Measurements from ENCODE around the gene RNLS.

RNLS gene

GRCh38 chr10:88424881-88425280, 158.2 kb downstream of the RNLS start:
- H3K9me3 ChIP-seq (ENCODE audit: severe bottlenecking): no peaks in the 10 kb centered on the region
- no peak for TF ChIP-seq CTCF (IDR thresholded peaks at IDR 0.05; ENCODE audit: low read depth, low read length)
- H3K27ac ChIP-seq: no peak overlapping the region

GRCh38 chr10:88423732-88424131, 159.4 kb downstream of the RNLS start:
- Histone ChIP-seq H3K9me3 (ENCODE audit: severe bottlenecking) (no peaks in the 10 kb centered on the region), H3K36me3 (no peaks in the 10 kb centered on the region), H3K4me3 (ENCODE audit: low read depth, low read length) (no peak overlapping the region), H3K27me3 (ENCODE audit: insufficient read depth, low read depth, severe bottlenecking) (no peaks in the 10 kb centered on the region), H3K27ac (no peak overlapping the region)
- DNase-seq: no peak
- TF ChIP-seq CTCF (IDR thresholded peaks at IDR 0.05; ENCODE audit: low read depth, low read length): no peak

More at GRCh38 chr10:88424881-88425280, 158.2 kb downstream of the RNLS start:
- H3K36me3 ChIP-seq: no peaks in the 10 kb centered on the region
- DNase-seq: no peak
- H3K4me3 ChIP-seq (ENCODE audit: low read depth, low read length): no peak overlapping the region
- no peaks in the 10 kb centered on the region for H3K27me3 ChIP-seq (ENCODE audit: insufficient read depth, low read depth, severe bottlenecking)

DNA sequence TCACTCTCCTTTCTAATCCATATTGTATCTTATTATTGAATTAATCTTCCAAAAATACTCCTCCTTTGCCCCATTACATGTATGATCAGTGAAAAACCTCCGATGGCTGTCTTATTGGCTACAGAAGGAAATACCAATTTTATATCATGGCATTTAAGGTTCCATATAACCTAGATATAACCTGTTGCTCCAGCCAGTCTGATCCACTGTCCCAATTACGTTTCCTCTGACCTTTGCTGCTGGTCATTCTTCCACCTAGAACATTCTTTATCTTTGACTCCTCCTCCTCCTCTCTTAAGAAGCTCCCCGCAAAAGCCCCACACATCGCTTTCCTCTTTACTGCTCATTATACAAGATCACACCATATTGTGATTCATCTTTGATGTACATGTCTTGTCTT, 161.5 kb downstream of the RNLS start:
- Histone ChIP-seq H3K27ac (no peak overlapping the region), H3K9me3 (ENCODE audit: severe bottlenecking) (no peaks in the 10 kb centered on the region), H3K4me3 (ENCODE audit: low read depth, low read length) (no peak overlapping the region), H3K27me3 (ENCODE audit: insufficient read depth, low read depth, severe bottlenecking) (no peaks in the 10 kb centered on the region), H3K36me3 (no peaks in the 10 kb centered on the region)
- TF ChIP-seq CTCF (IDR thresholded peaks at IDR 0.05; ENCODE audit: low read depth, low read length): no peak
- no peak for DNase-seq

DNA sequence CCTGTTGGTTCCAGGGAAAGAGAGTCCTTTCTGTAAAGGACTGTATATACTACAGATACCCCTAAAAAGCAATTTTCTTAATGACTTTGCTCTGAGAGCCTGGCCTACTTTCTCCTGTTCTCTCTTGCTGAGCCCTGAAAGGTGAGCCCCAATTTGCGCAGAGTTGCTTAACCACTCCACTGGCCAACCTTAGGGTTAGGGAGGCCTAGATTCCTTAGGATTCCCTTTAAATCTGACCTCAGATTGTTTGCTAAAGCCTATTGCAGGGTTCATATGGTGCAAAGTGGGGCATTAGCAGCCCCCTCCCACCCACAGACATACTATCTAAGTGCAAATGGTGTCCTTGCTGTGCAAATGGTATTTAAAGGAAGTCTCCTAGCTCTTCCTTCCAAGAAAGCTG, 164.2 kb downstream of the RNLS start:
- H3K27ac ChIP-seq: no peak overlapping the region
- no peaks in the 10 kb centered on the region for H3K27me3 ChIP-seq (ENCODE audit: insufficient read depth, low read depth, severe bottlenecking)
- no peaks in the 10 kb centered on the region for H3K36me3 ChIP-seq
- TF ChIP-seq CTCF (IDR thresholded peaks at IDR 0.05; ENCODE audit: low read depth, low read length): no peak
- H3K4me3 ChIP-seq (ENCODE audit: low read depth, low read length): no peak overlapping the region
- no peaks in the 10 kb centered on the region for H3K9me3 ChIP-seq (ENCODE audit: severe bottlenecking)
- DNase-seq: no peak

- Histone ChIP-seq H3K36me3 (no peaks in the 10 kb centered on the region), H3K27ac (no peak overlapping the region), H3K9me3 (ENCODE audit: severe bottlenecking) (no peaks in the 10 kb centered on the region), H3K4me3 (ENCODE audit: low read depth, low read length) (no peak overlapping the region), H3K27me3 (ENCODE audit: insufficient read depth, low read depth, severe bottlenecking) (no peaks in the 10 kb centered on the region)
- no peak for TF ChIP-seq CTCF (IDR thresholded peaks at IDR 0.05; ENCODE audit: low read depth, low read length)
- DNase-seq: no peak
Measured at GRCh38 chr10:88417387-88418030, 165.6 kb downstream of the RNLS start.

DNA sequence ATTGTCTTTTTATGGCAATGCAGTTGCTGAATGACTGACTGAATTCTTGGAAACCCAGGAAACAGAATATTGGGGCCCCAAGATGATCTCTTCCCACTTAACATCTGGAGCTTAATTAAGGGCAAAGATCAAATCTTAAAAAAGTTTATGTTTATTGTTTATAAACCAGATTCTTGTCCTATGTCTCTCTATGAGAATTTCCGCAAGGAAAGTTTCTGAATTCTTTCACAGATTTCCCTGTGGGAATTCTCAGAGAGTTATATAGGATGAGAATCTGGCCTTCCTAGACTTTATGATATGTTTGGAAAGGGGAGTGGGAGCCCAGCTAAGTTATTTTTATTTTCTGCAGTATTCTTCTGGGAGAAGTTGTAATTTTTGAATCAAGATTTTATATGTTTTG, 166.3 kb downstream of the RNLS start:
- DNase-seq: no peak
- no peak overlapping the region for H3K27ac ChIP-seq
- no peaks in the 10 kb centered on the region for H3K27me3 ChIP-seq (ENCODE audit: insufficient read depth, low read depth, severe bottlenecking)
- no peak overlapping the region for H3K4me3 ChIP-seq (ENCODE audit: low read depth, low read length)
- TF ChIP-seq CTCF (IDR thresholded peaks at IDR 0.05; ENCODE audit: low read depth, low read length): no peak
- no peaks in the 10 kb centered on the region for H3K36me3 ChIP-seq
- no peaks in the 10 kb centered on the region for H3K9me3 ChIP-seq (ENCODE audit: severe bottlenecking)

Data from WERI-Rb-1 (cell line).